Fibroblast of lung (primary cell): Measurements from ENCODE around the gene SH3PXD2A. TPM values are rescaled to one million over a fixed set of nuclear protein-coding genes. Genes with fewer than 3 reads are reported as not detected.

ENCODE experiments used
- DNase-seq, 2 donors: peaks; one replicate each; pipeline versions ENCODE4 v3.0.0 to v3.0.0-alpha.2; 2010; ENCODE audit warnings: low read depth in 2 of 2
- H2AFZ ChIP-seq: 2 replicates; pipeline ENCODE4 v1.5.1; 2012; ENCODE audit warnings: low read length, control low read depth, inconsistent platforms
- H3K27ac ChIP-seq: 2 replicates; pipeline ENCODE4 v1.5.1; 2011; ENCODE audit warnings: low read length, control low read depth; ENCODE audit not compliant: insufficient read depth
- H3K27me3 ChIP-seq: 2 replicates; pipeline ENCODE4 v1.5.1; 2011; ENCODE audit warnings: mild to moderate bottlenecking, low read length; ENCODE audit not compliant: control insufficient read depth, insufficient read depth
- H3K36me3 ChIP-seq: 2 replicates; pipeline ENCODE4 v1.5.1; 2011; ENCODE audit warnings: low read length; ENCODE audit not compliant: control insufficient read depth, insufficient read depth
- H3K4me1 ChIP-seq: 2 replicates; pipeline ENCODE4 v1.5.1; 2011; ENCODE audit warnings: low read length; ENCODE audit not compliant: control insufficient read depth, insufficient read depth; ENCODE audit errors: extremely low read depth
- H3K4me2 ChIP-seq: 2 replicates; pipeline ENCODE4 v1.5.1; 2011; ENCODE audit warnings: low read length, control low read depth; ENCODE audit not compliant: insufficient read depth; ENCODE audit errors: extremely low read depth
- H3K4me3 ChIP-seq, 4 experiments: fragments of 200-600 bp in 1 of 4; sonication (generic) in 1 of 4; replicated peaks in 1 of 4; 2 replicates each; pipeline ENCODE4 v1.5.1; 2011 to 2016; ENCODE audit warnings: low read length in 4 of 4, low read depth in 3 of 4, mild to moderate bottlenecking in 3 of 4, control low read depth in 2 of 4, inconsistent platforms in 1 of 4, mixed read lengths in 1 of 4; ENCODE audit not compliant: insufficient read depth in 1 of 4; ENCODE audit errors: control extremely low read depth in 1 of 4
- H3K79me2 ChIP-seq: 2 replicates; pipeline ENCODE4 v1.5.1; 2012; ENCODE audit warnings: mild to moderate bottlenecking, low read length, inconsistent platforms; ENCODE audit not compliant: control insufficient read depth, insufficient read depth
- H3K9ac ChIP-seq: 2 replicates; pipeline ENCODE4 v1.5.1; 2011; ENCODE audit warnings: mild to moderate bottlenecking, low read length, control low read depth; ENCODE audit not compliant: insufficient read depth
- H3K9me3 ChIP-seq: 2 replicates; pipeline ENCODE4 v1.5.1; 2012; ENCODE audit warnings: low read depth, low read length; ENCODE audit not compliant: control insufficient read depth, insufficient read depth
- H4K20me1 ChIP-seq: 2 replicates; pipeline ENCODE4 v1.5.1; 2011; ENCODE audit warnings: low read length; ENCODE audit not compliant: control insufficient read depth, insufficient read depth; ENCODE audit errors: extremely low read depth
- CTCF ChIP-seq, 2 donors: IDR thresholded peaks in 1 of 2; conservative IDR thresholded peaks in 1 of 2; 1 replicate in 1 of 2; 2 replicates in 1 of 2; pipeline ENCODE4 v1.5.1; 2011 to 2012; ENCODE audit warnings: low read length in 2 of 2, control low read depth in 1 of 2, inconsistent platforms in 1 of 2, low read depth in 1 of 2, mild to moderate bottlenecking in 1 of 2
- EZH2 ChIP-seq: IDR thresholded peaks from 2 replicates; pipeline ENCODE4 v1.5.1; 2012; ENCODE audit warnings: low read length, control low read depth, mild to moderate bottlenecking; ENCODE audit errors: missing control alignments
- polyA plus RNA-seq, 2 donors: library from polyadenylated mRNA; depleted of rRNA in 1 of 2; stranded (reverse) in 1 of 2; unstranded in 1 of 2; fragments of >200 nt; gene quantifications; 2 replicates each; pipeline ENCODE4 v1.2.1, GENCODE V29; 2011 to 2012; ENCODE audit warnings: missing spikeins in 1 of 2
- total RNA-seq: library from RNA; depleted of rRNA; stranded (reverse); fragments of >200 nt; gene quantifications from 2 replicates; pipeline ENCODE4 v1.2.1, GENCODE V29; 2014

The SH3PXD2A gene
- total and polyA plus RNA-seq, 2 donors (not counting 1 experiment from before 2014, with no cell fraction given): 25.5 to 33.2 TPM

GRCh38 chr10:103783681-103784080 is 71.7 kb downstream of the SH3PXD2A start:
- Histone ChIP-seq H3K27ac (no peak overlapping the region), H3K79me2 (no peaks in the 10 kb centered on the region), H3K36me3 (no peaks in the 10 kb centered on the region), H3K9ac (no peak overlapping the region), H3K4me2 (no peak overlapping the region), H3K27me3 (no peaks in the 10 kb centered on the region), H2AFZ (no peak overlapping the region), H3K9me3 (no peaks in the 10 kb centered on the region), H3K4me3 (no peak overlapping the region), H3K4me1 (peaks cover 19% of the 10 kb centered on the region), H4K20me1 (no peaks in the 10 kb centered on the region)
- DNase-seq: peak in 1 of 2 donors; percentile 37
- no peak for TF ChIP-seq CTCF (conservative IDR thresholded peaks at IDR 0.05 in 1 of 2, IDR thresholded peaks at IDR 0.05 in 1 of 2; ENCODE audit: low read depth in 1 of 2, low read length in 2 of 2)
- TF ChIP-seq EZH2: no peak

- Histone ChIP-seq H3K4me3 (no peak overlapping the region), H3K4me1 (peaks cover 20% of the 10 kb centered on the region), H3K36me3 (no peaks in the 10 kb centered on the region), H3K79me2 (no peaks in the 10 kb centered on the region), H3K9me3 (no peaks in the 10 kb centered on the region), H3K9ac (no peak overlapping the region), H3K27me3 (no peaks in the 10 kb centered on the region), H3K27ac (peak overlapping the region; percentile 82), H2AFZ (no peak overlapping the region), H3K4me2 (peak overlapping the region; percentile 54), H4K20me1 (no peaks in the 10 kb centered on the region)
- DNase-seq: peak; percentile 94 to 99
- TF ChIP-seq CTCF (conservative IDR thresholded peaks at IDR 0.05 in 1 of 2, IDR thresholded peaks at IDR 0.05 in 1 of 2; ENCODE audit: low read depth in 1 of 2, low read length in 2 of 2) (peak; percentile 58 to 60), EZH2 (no peak)
These were observed 73.9 kb downstream of the SH3PXD2A start for GRCh38 chr10:103781329-103782061.

- Histone ChIP-seq H3K27me3 (no peaks in the 10 kb centered on the region), H3K9me3 (no peaks in the 10 kb centered on the region), H3K4me3 (no peak overlapping the region), H3K9ac (no peak overlapping the region), H2AFZ (no peak overlapping the region), H4K20me1 (no peaks in the 10 kb centered on the region), H3K4me1 (peaks cover 20% of the 10 kb centered on the region), H3K79me2 (no peaks in the 10 kb centered on the region), H3K27ac (peak overlapping the region; percentile 41), H3K36me3 (no peaks in the 10 kb centered on the region), H3K4me2 (no peak overlapping the region)
- no peak for DNase-seq
- TF ChIP-seq EZH2 (no peak), CTCF (conservative IDR thresholded peaks at IDR 0.05 in 1 of 2, IDR thresholded peaks at IDR 0.05 in 1 of 2; ENCODE audit: low read depth in 1 of 2, low read length in 2 of 2) (no peak)
These were observed 74.9 kb downstream of the SH3PXD2A start for GRCh38 chr10:103780242-103781149.
